Gastroesophageal sphincter (tissue), 4 donors: ENCODE measurements around the gene ERCC5. TPM values are rescaled to one million over a fixed set of nuclear protein-coding genes. Genes with fewer than 3 reads are reported as not detected.

Source experiments
- ATAC-seq: fragments of 150-250 bp; one replicate; pipeline ENCODE4 v1.9.1; 2016; ENCODE audit warnings: mild to moderate bottlenecking, moderate library complexity
- H3K27ac ChIP-seq, 4 donors: fragments of 200-600 bp; sonication (generic) in 3 of 4; 1 replicate in 3 of 4; 2 replicates in 1 of 4; pipeline ENCODE4 v1.5.1; 2016 to 2019
- H3K27me3 ChIP-seq: fragments of 200-600 bp; sonication (generic); one replicate; pipeline ENCODE4 v1.5.1; 2019
- H3K36me3 ChIP-seq, 2 donors: fragments of 200-600 bp; sonication (generic); one replicate each; pipeline ENCODE4 v1.5.1; 2019; ENCODE audit warnings: control low read depth in 1 of 2
- H3K4me1 ChIP-seq, 3 donors: fragments of 200-600 bp; sonication (generic); 1 replicate in 2 of 3; 2 replicates in 1 of 3; pipeline ENCODE4 v1.5.1; 2016 to 2019; ENCODE audit warnings: control low read depth in 2 of 3
- H3K4me3 ChIP-seq, 2 donors: fragments of 200-600 bp; sonication (generic); one replicate each; pipeline ENCODE4 v1.5.1; 2019; ENCODE audit warnings: mild to moderate bottlenecking in 1 of 2, moderate library complexity in 1 of 2
- H3K9me3 ChIP-seq, 3 donors: fragments of 200-600 bp; sonication (generic); one replicate each; pipeline ENCODE4 v1.5.1; 2017 to 2019; ENCODE audit warnings: control low read depth in 2 of 3
- EP300 ChIP-seq: sonication (generic); formaldehyde crosslinking; IDR thresholded peaks from one replicate; pipeline ENCODE4 v1.6.1; 2017; ENCODE audit warnings: antibody characterized with exemption, mild to moderate bottlenecking
- POLR2A ChIP-seq, 2 donors: fragments of 450-650 bp; IDR thresholded peaks; one replicate each; pipeline ENCODE4 v1.6.1; 2017; ENCODE audit warnings: antibody characterized with exemption in 2 of 2, mild to moderate bottlenecking in 2 of 2, moderate library complexity in 1 of 2
- POLR2AphosphoS5 ChIP-seq: sonication (generic); formaldehyde crosslinking; IDR thresholded peaks from one replicate; pipeline ENCODE4 v1.6.1; 2017; ENCODE audit warnings: antibody characterized with exemption
- WGBS, 2 donors: methylation state at CpG; one replicate each; pipeline ENCODE4 v1.1.5; 2018; ENCODE audit warnings: low coverage in 1 of 2; 5-methylcytosine and 5-hydroxymethylcytosine counted together
- total RNA-seq, 4 donors: library from RNA; depleted of rRNA; stranded (reverse); fragments of >200 nt; gene quantifications; one replicate each; pipeline ENCODE4 v1.1.0, GENCODE V29; 2016
- TF ChIP-seq, protein P1 (sequence below), 4 experiments: fragments of 200-600 bp in 2 of 4; fragments of 450-650 bp in 2 of 4; sonication (generic) in 1 of 4; IDR thresholded peaks; one replicate each; pipeline ENCODE4 v1.5.1; 2017 to 2019; ENCODE audit warnings: antibody characterized with exemption in 4 of 4, mild to moderate bottlenecking in 2 of 4, moderate library complexity in 2 of 4

The ERCC5 gene
- total RNA-seq, 4 donors from 2014 or later, result 57.5 to 75.6 (median 65.2) TPM

DNA sequence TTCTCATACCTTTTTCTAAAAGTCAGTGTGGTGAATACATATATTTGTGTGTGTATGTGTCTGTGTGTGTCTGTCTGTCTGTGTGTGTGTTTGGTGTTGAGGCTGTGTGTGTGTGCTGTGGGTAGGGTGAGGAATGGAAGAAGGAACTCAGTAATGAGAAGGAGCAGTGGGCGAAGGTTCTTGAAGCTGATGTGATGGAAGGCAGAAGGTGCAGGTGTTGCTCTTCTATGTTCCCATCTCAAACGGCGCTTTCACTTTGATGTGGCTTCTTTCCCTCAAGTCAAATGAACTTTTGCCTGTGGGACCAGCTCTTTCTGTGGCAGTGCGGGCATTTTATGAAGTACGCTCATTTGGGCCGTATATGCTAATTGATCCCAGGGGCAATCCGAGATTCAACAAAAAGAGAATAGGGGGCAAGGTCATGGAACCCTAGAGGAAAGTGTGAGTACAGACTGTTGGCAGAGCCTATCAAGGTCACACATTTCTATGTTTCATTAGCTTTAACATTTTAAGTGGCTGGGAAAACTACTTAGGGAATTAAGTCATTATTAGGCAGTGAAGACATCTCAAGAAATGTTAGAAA is 31.7 kb upstream of the ERCC5 start:
- no peaks in the 10 kb centered on the region for H3K27me3 ChIP-seq
- H3K4me3 ChIP-seq, result no peak overlapping the region
- no peak overlapping the region for H3K27ac ChIP-seq
- no peak for ATAC-seq
- peaks cover 0 to 36% of the 10 kb centered on the region in 2 donors for H3K36me3 ChIP-seq
- H3K4me1 ChIP-seq, result peaks cover 0 to 7% (median 0%) of the 10 kb centered on the region in 3 donors
- TF ChIP-seq, protein P1, sequence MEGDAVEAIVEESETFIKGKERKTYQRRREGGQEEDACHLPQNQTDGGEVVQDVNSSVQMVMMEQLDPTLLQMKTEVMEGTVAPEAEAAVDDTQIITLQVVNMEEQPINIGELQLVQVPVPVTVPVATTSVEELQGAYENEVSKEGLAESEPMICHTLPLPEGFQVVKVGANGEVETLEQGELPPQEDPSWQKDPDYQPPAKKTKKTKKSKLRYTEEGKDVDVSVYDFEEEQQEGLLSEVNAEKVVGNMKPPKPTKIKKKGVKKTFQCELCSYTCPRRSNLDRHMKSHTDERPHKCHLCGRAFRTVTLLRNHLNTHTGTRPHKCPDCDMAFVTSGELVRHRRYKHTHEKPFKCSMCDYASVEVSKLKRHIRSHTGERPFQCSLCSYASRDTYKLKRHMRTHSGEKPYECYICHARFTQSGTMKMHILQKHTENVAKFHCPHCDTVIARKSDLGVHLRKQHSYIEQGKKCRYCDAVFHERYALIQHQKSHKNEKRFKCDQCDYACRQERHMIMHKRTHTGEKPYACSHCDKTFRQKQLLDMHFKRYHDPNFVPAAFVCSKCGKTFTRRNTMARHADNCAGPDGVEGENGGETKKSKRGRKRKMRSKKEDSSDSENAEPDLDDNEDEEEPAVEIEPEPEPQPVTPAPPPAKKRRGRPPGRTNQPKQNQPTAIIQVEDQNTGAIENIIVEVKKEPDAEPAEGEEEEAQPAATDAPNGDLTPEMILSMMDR (IDR thresholded peaks at IDR 0.05), result no peak
- TF ChIP-seq POLR2A (IDR thresholded peaks at IDR 0.05) (no peak), POLR2AphosphoS5 (no peak), EP300 (no peak)
- peaks cover 0 to 9% (median 0%) of the 10 kb centered on the region in 3 donors for H3K9me3 ChIP-seq
- WGBS, 2 donors, result 33 to 91% methylated on average over 1 to 7 of the region's 7 CpGs

DNA sequence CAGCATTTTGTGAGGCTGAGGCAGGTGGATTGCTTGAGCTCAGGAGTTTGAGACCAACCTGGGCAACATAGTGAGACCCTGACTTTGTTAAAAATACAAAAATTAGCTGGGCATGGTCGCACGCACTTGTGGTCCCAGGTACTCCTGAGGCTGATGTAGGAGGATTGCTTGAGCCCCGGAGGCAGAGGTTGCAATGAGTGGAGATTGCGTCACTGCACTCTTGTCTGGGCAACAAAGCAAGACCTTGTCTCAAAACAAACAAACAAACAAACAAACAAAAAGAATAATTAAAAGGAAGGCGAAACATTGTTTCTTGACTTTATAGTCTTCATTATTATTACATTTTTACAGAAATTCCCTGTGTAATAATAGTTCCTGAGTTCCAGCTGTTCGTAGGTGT is 31.0 kb upstream of the ERCC5 start:
- Histone ChIP-seq H3K36me3 (peaks cover 0 to 40% of the 10 kb centered on the region in 2 donors), H3K27me3 (no peaks in the 10 kb centered on the region), H3K9me3 (peaks cover 0 to 9% (median 0%) of the 10 kb centered on the region in 3 donors), H3K4me1 (peaks cover 0 to 7% (median 0%) of the 10 kb centered on the region in 3 donors), H3K4me3 (no peak overlapping the region), H3K27ac (no peak overlapping the region)
- 78 to 90% methylated on average over 6 of the region's 6 CpGs for WGBS, 2 donors
- no peak for TF ChIP-seq EP300
- no peak for TF ChIP-seq POLR2A (IDR thresholded peaks at IDR 0.05)
- no peak for TF ChIP-seq POLR2AphosphoS5
- TF ChIP-seq, protein P1 (IDR thresholded peaks at IDR 0.05), result no peak
- no peak for ATAC-seq

DNA sequence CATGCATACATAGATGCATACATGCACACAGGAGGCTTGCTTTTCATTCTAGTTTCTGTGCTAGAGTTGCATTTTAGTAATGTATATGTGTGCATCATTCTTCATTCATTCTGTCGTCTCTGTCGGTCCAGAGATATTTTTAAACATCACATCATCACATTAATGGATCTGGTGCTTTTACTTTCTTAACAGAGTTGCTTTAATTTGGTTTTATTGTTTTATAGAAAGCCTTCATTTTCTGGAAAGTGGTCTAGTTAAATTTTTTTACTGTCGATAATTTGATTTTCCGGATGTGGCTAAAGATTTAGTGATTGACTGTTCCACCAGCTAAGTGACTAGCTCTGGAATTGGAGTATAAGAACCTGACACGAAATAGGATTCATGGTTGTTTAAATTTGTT is 30.0 kb upstream of the ERCC5 start:
- TF ChIP-seq, protein P1 (IDR thresholded peaks at IDR 0.05), result no peak
- TF ChIP-seq POLR2AphosphoS5 (no peak), EP300 (no peak), POLR2A (IDR thresholded peaks at IDR 0.05) (no peak)
- WGBS, 2 donors, result 82 to 88% methylated on average over 5 of the region's 5 CpGs

DNA sequence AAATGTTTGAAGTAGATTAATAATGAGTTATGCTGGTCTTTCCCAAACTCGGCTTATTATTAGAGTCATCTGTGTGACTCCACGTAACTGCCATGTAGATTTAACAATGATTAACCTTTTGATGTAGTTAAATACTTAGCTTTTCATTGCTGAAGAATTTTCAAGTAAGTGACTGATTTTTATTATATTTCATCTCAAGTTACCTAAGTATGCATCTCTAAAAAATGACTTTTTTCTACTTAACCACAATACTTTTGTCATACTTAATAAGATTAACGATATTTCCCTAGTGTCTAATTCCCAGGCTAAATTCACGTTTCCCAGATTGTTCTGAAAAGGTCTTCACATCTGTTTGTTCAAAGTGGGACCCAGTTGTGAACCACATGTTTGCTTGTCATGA is 29.1 kb upstream of the ERCC5 start:
- H3K4me1 ChIP-seq, result peaks cover 0 to 7% (median 0%) of the 10 kb centered on the region in 3 donors
- H3K27me3 ChIP-seq, result no peaks in the 10 kb centered on the region
- H3K4me3 ChIP-seq, result no peak overlapping the region
- peaks cover 0 to 44% of the 10 kb centered on the region in 2 donors for H3K36me3 ChIP-seq
- no peak for TF ChIP-seq POLR2AphosphoS5
- TF ChIP-seq, protein P1 (IDR thresholded peaks at IDR 0.05), result no peak
- TF ChIP-seq EP300, result no peak
- no peak for TF ChIP-seq POLR2A (IDR thresholded peaks at IDR 0.05)
- ATAC-seq, result no peak
- 78 to 89% methylated on average over 4 of the region's 4 CpGs for WGBS, 2 donors
- peaks cover 0 to 1% (median 0%) of the 10 kb centered on the region in 3 donors for H3K9me3 ChIP-seq
- H3K27ac ChIP-seq, result no peak overlapping the region

More for the DNA sequence above, 30.0 kb upstream of the ERCC5 start:
- no peak overlapping the region for H3K4me3 ChIP-seq
- no peak overlapping the region for H3K27ac ChIP-seq
- no peak for ATAC-seq
- H3K9me3 ChIP-seq, result peaks cover 0 to 9% (median 0%) of the 10 kb centered on the region in 3 donors
- H3K27me3 ChIP-seq, result no peaks in the 10 kb centered on the region
- peaks cover 0 to 7% (median 0%) of the 10 kb centered on the region in 3 donors for H3K4me1 ChIP-seq
- peaks cover 0 to 44% of the 10 kb centered on the region in 2 donors for H3K36me3 ChIP-seq

DNA sequence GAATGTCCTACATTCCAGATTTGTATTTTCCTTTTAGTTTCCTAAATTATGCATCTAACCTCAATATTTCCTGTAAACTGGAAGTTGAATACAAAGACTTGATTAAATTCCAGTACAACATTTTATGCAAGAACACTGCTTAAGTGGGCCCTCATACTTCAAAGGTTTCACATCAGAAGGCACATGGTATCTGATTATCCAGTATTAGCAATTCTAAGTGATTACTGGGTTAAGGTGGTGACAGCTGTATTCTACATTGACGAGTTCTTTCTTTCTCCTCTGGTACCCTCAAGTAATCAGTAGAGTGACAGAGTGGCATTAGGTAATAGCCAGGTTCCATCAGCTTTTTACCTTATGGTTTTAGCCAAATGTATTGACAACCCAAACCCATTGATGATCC is 28.6 kb upstream of the ERCC5 start:
- TF ChIP-seq POLR2A (IDR thresholded peaks at IDR 0.05), result no peak
- TF ChIP-seq EP300, result no peak
- TF ChIP-seq POLR2AphosphoS5, result no peak
- TF ChIP-seq, protein P1 (IDR thresholded peaks at IDR 0.05), result no peak
- Histone ChIP-seq H3K4me1 (peaks cover 0 to 7% (median 0%) of the 10 kb centered on the region in 3 donors), H3K4me3 (no peak overlapping the region), H3K36me3 (peaks cover 0 to 47% of the 10 kb centered on the region in 2 donors), H3K9me3 (no peaks in the 10 kb centered on the region), H3K27ac (no peak overlapping the region), H3K27me3 (no peaks in the 10 kb centered on the region)
- WGBS, 2 donors, result 67 to 100% methylated on average over 1 of the region's 1 CpG
- no peak for ATAC-seq
